ENCODE data around the gene SHE.

The SHE gene

GRCh38 chr1:154483941-154484803 is 18.0 kb downstream of the SHE start:
- Histone ChIP-seq H3K36me3 (ENCODE audit: control insufficient read depth, insufficient read depth, low read length) (no peaks in the 10 kb centered on the region), H4K5ac (ENCODE audit: low read length) (no peak overlapping the region), H3K4me3 (ENCODE audit: low read length) (no peak overlapping the region), H3K18ac (ENCODE audit: low read length) (no peak overlapping the region), H3K79me1 (ENCODE audit: low read length) (no peaks in the 10 kb centered on the region), H3K27me3 (ENCODE audit: insufficient read depth, low read length, poor library complexity) (no peaks in the 10 kb centered on the region), H3K23ac (ENCODE audit: low read length) (no peak overlapping the region), H3K79me2 (ENCODE audit: control insufficient read depth, insufficient read depth, low read length) (no peaks in the 10 kb centered on the region), H3K9ac (ENCODE audit: low read length) (no peak overlapping the region), H3K27ac (ENCODE audit: low read depth, low read length) (no peak overlapping the region), H4K8ac (ENCODE audit: low read depth, low read length) (no peak overlapping the region), H3K4ac (ENCODE audit: low read depth, low read length) (no peak overlapping the region), H3K56ac (ENCODE audit: low read length) (no peak overlapping the region), H3K4me2 (ENCODE audit: low read length) (no peak overlapping the region), H2BK5ac (ENCODE audit: low read length) (no peak overlapping the region), H2BK120ac (ENCODE audit: low read depth, low read length) (no peak overlapping the region), H3K4me1 (ENCODE audit: control insufficient read depth, low read depth, low read length) (peaks cover 1% of the 10 kb centered on the region), H2BK15ac (replicated peaks; ENCODE audit: low read depth) (no peak overlapping the region), H2AK5ac (ENCODE audit: low read length) (no peak overlapping the region)
- no CpG with 5 or more reads among the region's 14 CpGs for WGBS (ENCODE audit: extremely low coverage, insufficient coverage, low lambda C conversion rate)
- peak; percentile 57 for DNase-seq

GRCh38 chr1:154481053-154481452 is 21.2 kb downstream of the SHE start:
- H4K5ac ChIP-seq (ENCODE audit: low read length): no peak overlapping the region
- H2AK5ac ChIP-seq (ENCODE audit: low read length): no peak overlapping the region
- H2BK15ac ChIP-seq (replicated peaks; ENCODE audit: low read depth): no peak overlapping the region
- no peak overlapping the region for H3K9ac ChIP-seq (ENCODE audit: low read length)
- H3K27ac ChIP-seq (ENCODE audit: low read depth, low read length): no peak overlapping the region
- H3K36me3 ChIP-seq (ENCODE audit: control insufficient read depth, insufficient read depth, low read length): no peaks in the 10 kb centered on the region
- no peak overlapping the region for H3K4me2 ChIP-seq (ENCODE audit: low read length)
- no peak overlapping the region for H3K4ac ChIP-seq (ENCODE audit: low read depth, low read length)
- no peaks in the 10 kb centered on the region for H3K27me3 ChIP-seq (ENCODE audit: insufficient read depth, low read length, poor library complexity)
- H3K79me2 ChIP-seq (ENCODE audit: control insufficient read depth, insufficient read depth, low read length): no peaks in the 10 kb centered on the region
- H3K4me3 ChIP-seq (ENCODE audit: low read length): no peak overlapping the region
- DNase-seq: peak; percentile 72
- no peak overlapping the region for H2BK120ac ChIP-seq (ENCODE audit: low read depth, low read length)
- no peaks in the 10 kb centered on the region for H3K79me1 ChIP-seq (ENCODE audit: low read length)
- H3K4me1 ChIP-seq (ENCODE audit: control insufficient read depth, low read depth, low read length): no peaks in the 10 kb centered on the region
- no peak overlapping the region for H3K56ac ChIP-seq (ENCODE audit: low read length)
- no peak overlapping the region for H3K23ac ChIP-seq (ENCODE audit: low read length)
- H4K8ac ChIP-seq (ENCODE audit: low read depth, low read length): no peak overlapping the region
- no peak overlapping the region for H2BK5ac ChIP-seq (ENCODE audit: low read length)
- H3K18ac ChIP-seq (ENCODE audit: low read length): no peak overlapping the region
- WGBS (ENCODE audit: extremely low coverage, insufficient coverage, low lambda C conversion rate): no CpG with 5 or more reads among the region's 1 CpG

- Histone ChIP-seq H2BK5ac (ENCODE audit: low read length) (no peak overlapping the region), H3K4me1 (ENCODE audit: control insufficient read depth, low read depth, low read length) (no peaks in the 10 kb centered on the region), H3K4me2 (ENCODE audit: low read length) (no peak overlapping the region), H2BK120ac (ENCODE audit: low read depth, low read length) (no peak overlapping the region), H3K23ac (ENCODE audit: low read length) (no peak overlapping the region), H4K8ac (ENCODE audit: low read depth, low read length) (no peak overlapping the region), H3K79me2 (ENCODE audit: control insufficient read depth, insufficient read depth, low read length) (no peaks in the 10 kb centered on the region), H2BK15ac (replicated peaks; ENCODE audit: low read depth) (no peak overlapping the region), H2AK5ac (ENCODE audit: low read length) (no peak overlapping the region), H3K36me3 (ENCODE audit: control insufficient read depth, insufficient read depth, low read length) (no peaks in the 10 kb centered on the region), H3K4me3 (ENCODE audit: low read length) (no peak overlapping the region), H3K9ac (ENCODE audit: low read length) (no peak overlapping the region), H3K18ac (ENCODE audit: low read length) (no peak overlapping the region), H3K27ac (ENCODE audit: low read depth, low read length) (no peak overlapping the region), H3K4ac (ENCODE audit: low read depth, low read length) (no peak overlapping the region), H3K27me3 (ENCODE audit: insufficient read depth, low read length, poor library complexity) (no peaks in the 10 kb centered on the region), H4K5ac (ENCODE audit: low read length) (no peak overlapping the region), H3K56ac (ENCODE audit: low read length) (peak overlapping the region; percentile 1), H3K79me1 (ENCODE audit: low read length) (no peaks in the 10 kb centered on the region)
- DNase-seq: peak; percentile 69
- no CpG with 5 or more reads among the region's 9 CpGs for WGBS (ENCODE audit: extremely low coverage, insufficient coverage, low lambda C conversion rate)
These were observed 22.3 kb downstream of the SHE start for GRCh38 chr1:154479764-154480421.

GRCh38 chr1:154478639-154479038 is 23.6 kb downstream of the SHE start:
- Histone ChIP-seq H3K27me3 (ENCODE audit: insufficient read depth, low read length, poor library complexity) (no peaks in the 10 kb centered on the region), H3K23ac (ENCODE audit: low read length) (no peak overlapping the region), H3K36me3 (ENCODE audit: control insufficient read depth, insufficient read depth, low read length) (no peaks in the 10 kb centered on the region), H3K4me3 (ENCODE audit: low read length) (no peak overlapping the region), H3K79me1 (ENCODE audit: low read length) (no peaks in the 10 kb centered on the region), H3K79me2 (ENCODE audit: control insufficient read depth, insufficient read depth, low read length) (no peaks in the 10 kb centered on the region), H4K5ac (ENCODE audit: low read length) (no peak overlapping the region), H2BK120ac (ENCODE audit: low read depth, low read length) (no peak overlapping the region), H3K4ac (ENCODE audit: low read depth, low read length) (no peak overlapping the region), H2BK15ac (replicated peaks; ENCODE audit: low read depth) (no peak overlapping the region), H2AK5ac (ENCODE audit: low read length) (no peak overlapping the region), H2BK5ac (ENCODE audit: low read length) (no peak overlapping the region), H3K18ac (ENCODE audit: low read length) (no peak overlapping the region), H3K9ac (ENCODE audit: low read length) (no peak overlapping the region), H4K8ac (ENCODE audit: low read depth, low read length) (no peak overlapping the region), H3K4me2 (ENCODE audit: low read length) (no peak overlapping the region), H3K56ac (ENCODE audit: low read length) (no peak overlapping the region), H3K27ac (ENCODE audit: low read depth, low read length) (no peak overlapping the region), H3K4me1 (ENCODE audit: control insufficient read depth, low read depth, low read length) (no peaks in the 10 kb centered on the region)
- no CpG with 5 or more reads among the region's 5 CpGs for WGBS (ENCODE audit: extremely low coverage, insufficient coverage, low lambda C conversion rate)
- DNase-seq: no peak

GRCh38 chr1:154478013-154478412 is 24.2 kb downstream of the SHE start:
- H3K36me3 ChIP-seq (ENCODE audit: control insufficient read depth, insufficient read depth, low read length): no peaks in the 10 kb centered on the region
- no peaks in the 10 kb centered on the region for H3K79me1 ChIP-seq (ENCODE audit: low read length)
- no peak overlapping the region for H3K4me3 ChIP-seq (ENCODE audit: low read length)
- H2BK120ac ChIP-seq (ENCODE audit: low read depth, low read length): no peak overlapping the region
- H3K18ac ChIP-seq (ENCODE audit: low read length): no peak overlapping the region
- no peak overlapping the region for H3K23ac ChIP-seq (ENCODE audit: low read length)
- no peak overlapping the region for H2BK5ac ChIP-seq (ENCODE audit: low read length)
- H3K56ac ChIP-seq (ENCODE audit: low read length): no peak overlapping the region
- no peak overlapping the region for H3K4me2 ChIP-seq (ENCODE audit: low read length)
- no peak for DNase-seq
- H3K4ac ChIP-seq (ENCODE audit: low read depth, low read length): no peak overlapping the region
- no peak overlapping the region for H4K8ac ChIP-seq (ENCODE audit: low read depth, low read length)
- WGBS (ENCODE audit: extremely low coverage, insufficient coverage, low lambda C conversion rate): no CpG with 5 or more reads among the region's 8 CpGs
- H2BK15ac ChIP-seq (replicated peaks; ENCODE audit: low read depth): no peak overlapping the region
- no peaks in the 10 kb centered on the region for H3K79me2 ChIP-seq (ENCODE audit: control insufficient read depth, insufficient read depth, low read length)
- no peak overlapping the region for H3K27ac ChIP-seq (ENCODE audit: low read depth, low read length)
- H3K4me1 ChIP-seq (ENCODE audit: control insufficient read depth, low read depth, low read length): no peaks in the 10 kb centered on the region
- H3K9ac ChIP-seq (ENCODE audit: low read length): no peak overlapping the region
- H3K27me3 ChIP-seq (ENCODE audit: insufficient read depth, low read length, poor library complexity): no peaks in the 10 kb centered on the region
- no peak overlapping the region for H2AK5ac ChIP-seq (ENCODE audit: low read length)
- H4K5ac ChIP-seq (ENCODE audit: low read length): no peak overlapping the region

Data from mesendoderm (in vitro differentiated cells).